HEK293T (cell line): ENCODE data around the gene MAP6D1.

Experiments
- ARNT ChIP-seq: fragments of 450-650 bp; IDR thresholded peaks from 2 replicates; pipeline ENCODE4 v1.6.1; 2017; ENCODE audit warnings: mild to moderate bottlenecking
- BHLHE40 ChIP-seq: fragments of 450-650 bp; IDR thresholded peaks from 2 replicates; pipeline ENCODE4 v1.6.1; 2016; ENCODE audit warnings: mild to moderate bottlenecking, moderate library complexity, borderline replicate concordance
- ELF4 ChIP-seq: fragments of 450-650 bp; IDR thresholded peaks from 2 replicates; pipeline ENCODE4 v1.6.1; 2017; ENCODE audit warnings: antibody characterized with exemption
- FOXA1 ChIP-seq: fragments of 450-650 bp; IDR thresholded peaks from 2 replicates; pipeline ENCODE4 v1.6.1; 2016; ENCODE audit warnings: mild to moderate bottlenecking
- FOXK2 ChIP-seq: fragments of 450-650 bp; IDR thresholded peaks from 2 replicates; pipeline ENCODE4 v1.6.1; 2016; ENCODE audit warnings: mild to moderate bottlenecking
- FOXM1 ChIP-seq: fragments of 450-650 bp; IDR thresholded peaks from 2 replicates; pipeline ENCODE4 v1.6.1; 2017; ENCODE audit warnings: mild to moderate bottlenecking, borderline replicate concordance
- SP1 ChIP-seq: fragments of 450-650 bp; IDR thresholded peaks from 2 replicates; pipeline ENCODE4 v1.6.1; 2017
- TARDBP ChIP-seq: fragments of 450-650 bp; IDR thresholded peaks from 2 replicates; pipeline ENCODE4 v1.6.1; 2016
- ZNF384 ChIP-seq: fragments of 450-650 bp; IDR thresholded peaks from 2 replicates; pipeline ENCODE4 v1.6.1; 2016

GRCh38 chr3:183810643-183811594 is 14.5 kb downstream of the MAP6D1 start:
- TF ChIP-seq FOXA1 (no peak), SP1 (no peak), BHLHE40 (no peak), ARNT (no peak), FOXK2 (no peak), FOXM1 (no peak), TARDBP (no peak), ELF4 (no peak), ZNF384 (no peak)
